Stomach smooth muscle (tissue), 2 donors: Measurements from ENCODE around the gene CD200R1.

Experiments
- H3K27ac ChIP-seq: one replicate; pipeline ENCODE4 v1.7.0; 2013; ENCODE audit warnings: mild to moderate bottlenecking, low read length, inconsistent platforms
- H3K27me3 ChIP-seq, 2 donors: one replicate each; pipeline ENCODE4 v1.7.0; 2013; ENCODE audit warnings: low read length in 2 of 2; ENCODE audit not compliant: insufficient read depth in 2 of 2, control insufficient read depth in 1 of 2
- H3K36me3 ChIP-seq, 2 donors: one replicate each; pipeline ENCODE4 v1.7.0; 2013; ENCODE audit warnings: low read length in 2 of 2; ENCODE audit not compliant: control insufficient read depth in 2 of 2, insufficient read depth in 2 of 2
- H3K4me1 ChIP-seq: one replicate; pipeline ENCODE4 v1.7.0; 2013; ENCODE audit warnings: low read length; ENCODE audit not compliant: control insufficient read depth, insufficient read depth
- H3K4me3 ChIP-seq, 2 donors: one replicate each; pipeline ENCODE4 v1.7.0; 2013; ENCODE audit warnings: low read length in 2 of 2
- H3K9ac ChIP-seq, 2 donors: one replicate each; pipeline ENCODE4 v1.7.0; 2013; ENCODE audit warnings: low read length in 2 of 2, mild to moderate bottlenecking in 1 of 2
- H3K9me3 ChIP-seq, 2 donors: one replicate each; pipeline ENCODE4 v1.7.0; 2013; ENCODE audit warnings: low read length in 2 of 2; ENCODE audit not compliant: control insufficient read depth in 2 of 2
- donor health status: healthy.
- donor health status: Pancreatic carcinoma.

Gene CD200R1

DNA sequence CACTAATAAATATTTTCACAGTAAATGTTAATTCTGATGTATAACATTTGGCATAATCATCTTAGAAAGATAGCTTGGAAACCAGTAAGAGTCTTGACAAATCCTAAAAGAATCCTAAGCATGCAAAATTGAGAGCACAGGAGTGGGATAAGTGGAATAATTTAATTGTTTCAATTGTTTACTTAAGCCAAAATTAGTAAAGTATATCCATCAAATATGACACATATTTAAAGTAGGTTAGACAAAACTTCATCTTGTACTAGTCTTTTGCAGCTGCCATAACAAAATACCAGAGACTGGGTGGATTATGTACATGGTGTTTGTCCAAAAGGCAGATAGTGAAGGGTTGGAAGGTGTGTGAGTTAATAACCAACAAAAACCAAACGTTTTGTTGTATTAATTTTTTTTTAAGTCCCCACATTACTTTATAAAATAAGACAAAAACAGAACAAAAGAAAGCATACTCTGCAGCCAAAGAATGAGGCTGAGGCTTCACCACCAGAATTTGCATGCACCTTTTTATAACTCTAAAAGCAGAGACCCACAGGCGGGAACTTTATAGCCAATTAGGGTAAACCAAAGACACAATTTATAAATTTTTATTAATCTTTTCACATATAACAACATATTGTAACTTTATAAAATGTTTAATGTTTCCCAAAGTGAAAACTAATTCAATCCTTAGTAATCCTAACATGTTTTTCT, 86.4 kb downstream of the CD200R1 start:
- no peak overlapping the region for H3K4me3 ChIP-seq
- no peaks in the 10 kb centered on the region for H3K9me3 ChIP-seq
- no peak overlapping the region for H3K27ac ChIP-seq
- no peaks in the 10 kb centered on the region for H3K36me3 ChIP-seq
- no peaks in the 10 kb centered on the region for H3K27me3 ChIP-seq
- no peaks in the 10 kb centered on the region for H3K4me1 ChIP-seq
- no peak overlapping the region for H3K9ac ChIP-seq

DNA sequence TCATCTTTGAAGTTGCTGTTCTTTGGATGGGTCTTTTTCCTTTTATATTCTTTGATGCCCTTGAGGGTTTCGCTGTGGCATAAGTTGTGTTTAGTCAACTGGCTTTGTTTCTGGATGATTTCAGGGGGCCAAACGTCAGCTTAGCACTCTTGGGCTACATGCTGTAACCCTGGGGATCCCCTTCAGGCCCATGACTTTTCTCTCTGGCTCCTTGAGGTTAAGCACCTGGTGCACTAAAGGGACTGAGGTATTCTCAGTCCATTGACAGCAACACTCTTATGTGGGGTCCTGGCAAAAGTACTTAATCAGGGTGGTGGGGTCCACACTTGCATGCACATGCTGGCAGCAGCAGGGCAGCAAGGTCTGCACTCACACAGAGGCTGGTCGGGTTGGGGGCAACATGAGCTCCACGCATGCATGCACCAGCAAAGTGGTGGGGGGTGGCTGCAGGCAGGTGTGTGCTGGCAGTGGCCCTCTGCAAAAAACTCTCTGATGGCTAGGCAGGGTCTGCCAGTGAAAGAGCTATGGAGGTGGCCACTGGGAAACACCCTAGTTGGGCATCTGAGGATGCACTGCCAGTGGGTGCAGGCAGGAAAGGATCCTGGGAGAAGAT, 90.1 kb downstream of the CD200R1 start:
- H3K9ac ChIP-seq, result no peak overlapping the region
- H3K27me3 ChIP-seq, result no peaks in the 10 kb centered on the region
- no peaks in the 10 kb centered on the region for H3K36me3 ChIP-seq
- H3K27ac ChIP-seq, result no peak overlapping the region
- H3K9me3 ChIP-seq, result no peaks in the 10 kb centered on the region
- H3K4me3 ChIP-seq, result no peak overlapping the region
- no peaks in the 10 kb centered on the region for H3K4me1 ChIP-seq

DNA sequence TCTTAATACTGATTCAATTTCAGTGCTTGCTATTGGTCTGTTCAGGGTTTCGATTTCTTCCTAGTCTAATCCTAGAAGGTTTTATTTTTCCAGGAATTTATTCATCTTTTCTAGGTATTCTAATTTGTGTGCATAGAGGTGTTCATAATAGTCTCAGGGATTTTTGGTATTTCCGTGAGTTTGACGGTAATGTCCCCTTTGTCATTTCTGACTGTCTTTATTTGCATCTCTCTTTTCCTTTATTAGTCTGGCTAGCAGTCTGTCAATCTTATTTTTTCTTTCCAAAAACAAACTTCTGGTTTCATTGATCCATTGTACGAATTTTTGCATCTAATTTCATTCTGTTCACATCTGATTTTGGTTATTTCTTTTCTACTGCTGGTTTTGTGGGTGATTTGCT, 93.0 kb downstream of the CD200R1 start:
- H3K4me3 ChIP-seq, result no peak overlapping the region
- no peaks in the 10 kb centered on the region for H3K36me3 ChIP-seq
- H3K9ac ChIP-seq, result no peak overlapping the region
- H3K27ac ChIP-seq, result no peak overlapping the region
- no peaks in the 10 kb centered on the region for H3K27me3 ChIP-seq
- H3K4me1 ChIP-seq, result no peaks in the 10 kb centered on the region
- H3K9me3 ChIP-seq, result no peaks in the 10 kb centered on the region

DNA sequence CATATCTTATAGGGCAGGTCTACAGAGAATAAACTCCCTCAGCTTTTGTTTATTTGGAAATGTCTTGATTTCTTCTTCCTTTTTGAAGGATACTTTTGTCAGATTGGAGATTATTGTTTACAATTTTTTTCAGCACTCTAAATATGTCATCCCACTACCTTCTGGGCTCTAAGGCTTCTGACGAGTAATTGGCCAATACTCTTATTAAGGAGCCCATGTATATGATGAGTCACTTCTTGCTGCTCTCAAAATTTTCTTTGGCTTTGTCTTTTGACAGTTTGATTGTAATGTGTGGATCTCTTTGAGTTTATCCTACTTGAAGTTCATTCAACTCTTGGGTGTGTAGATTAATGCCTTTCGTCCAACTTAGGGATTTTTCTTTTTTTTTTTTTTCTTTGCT, 99.3 kb downstream of the CD200R1 start:
- Histone ChIP-seq H3K9me3 (peaks cover 0 to 4% of the 10 kb centered on the region in 2 donors), H3K27me3 (no peaks in the 10 kb centered on the region), H3K36me3 (no peaks in the 10 kb centered on the region), H3K4me3 (no peak overlapping the region), H3K9ac (no peak overlapping the region), H3K4me1 (no peaks in the 10 kb centered on the region), H3K27ac (no peak overlapping the region)

DNA sequence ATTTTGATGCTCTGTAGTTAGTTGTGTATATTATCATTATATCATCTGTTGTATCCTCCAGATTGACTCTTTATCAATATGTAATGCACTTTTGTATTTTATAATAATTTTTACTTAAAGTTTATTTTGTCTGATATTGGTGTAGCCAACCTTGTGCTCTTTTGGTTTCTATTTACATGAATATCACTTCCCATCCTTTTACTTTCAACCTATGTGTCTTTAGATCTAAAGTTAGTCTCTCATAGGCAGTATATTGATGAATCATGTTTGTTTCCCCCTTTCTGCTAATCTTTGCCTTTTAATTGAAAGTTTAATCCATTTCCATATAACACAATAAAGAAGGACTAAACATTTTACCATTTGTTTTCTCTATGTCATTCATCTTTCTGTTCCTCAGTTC, 100.2 kb downstream of the CD200R1 start:
- no peak overlapping the region for H3K27ac ChIP-seq

DNA sequence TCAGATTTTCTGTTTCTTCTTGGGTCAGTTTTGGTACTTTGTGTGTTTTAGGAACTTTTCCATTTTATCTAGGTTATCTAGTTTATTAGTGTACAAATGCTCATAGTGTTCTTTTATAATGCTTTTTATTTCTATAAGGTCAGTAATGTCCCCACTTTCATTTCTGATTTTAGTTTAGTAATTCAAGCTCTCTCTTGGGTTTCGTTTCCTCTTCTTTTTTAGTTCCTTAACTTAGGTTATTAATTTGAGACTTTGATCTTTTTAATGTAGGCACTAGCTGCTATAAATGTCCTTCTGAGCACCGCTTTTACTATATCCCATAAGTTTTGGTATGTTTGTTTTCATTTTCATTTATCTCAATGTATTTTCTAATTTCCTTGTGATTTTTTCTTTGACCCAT, 101.3 kb downstream of the CD200R1 start:
- Histone ChIP-seq H3K4me1 (no peaks in the 10 kb centered on the region), H3K36me3 (no peaks in the 10 kb centered on the region), H3K27ac (no peak overlapping the region), H3K4me3 (no peak overlapping the region), H3K9me3 (peaks cover 0 to 7% of the 10 kb centered on the region in 2 donors), H3K9ac (no peak overlapping the region), H3K27me3 (no peaks in the 10 kb centered on the region)

More for the DNA sequence above, 100.2 kb downstream of the CD200R1 start:
- no peaks in the 10 kb centered on the region for H3K27me3 ChIP-seq
- H3K4me1 ChIP-seq, result no peaks in the 10 kb centered on the region
- H3K9me3 ChIP-seq, result peaks cover 0 to 6% of the 10 kb centered on the region in 2 donors
- H3K9ac ChIP-seq, result no peak overlapping the region
- no peak overlapping the region for H3K4me3 ChIP-seq
- H3K36me3 ChIP-seq, result no peaks in the 10 kb centered on the region

DNA sequence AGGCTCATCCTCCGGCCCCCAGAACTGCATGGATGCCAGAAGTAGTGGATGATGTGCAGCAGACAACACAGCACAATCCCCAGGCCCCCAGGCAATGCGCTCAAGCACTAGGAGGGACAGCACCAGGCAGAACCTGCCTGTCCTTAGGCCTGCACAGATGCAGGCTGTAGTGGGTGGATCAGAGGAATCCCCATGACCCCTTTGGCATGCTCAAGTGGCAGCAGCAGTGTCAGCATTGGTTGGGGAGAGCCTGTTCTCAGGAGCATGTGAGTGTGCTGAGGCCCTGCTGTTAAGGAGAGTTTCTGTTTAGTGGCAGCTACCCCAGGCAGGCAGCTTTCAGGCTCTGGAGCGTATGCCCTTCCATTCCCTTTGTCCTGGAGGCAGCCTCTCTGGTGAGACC, 103.2 kb downstream of the CD200R1 start:
- Histone ChIP-seq H3K27ac (no peak overlapping the region), H3K9ac (no peak overlapping the region), H3K4me1 (no peaks in the 10 kb centered on the region), H3K27me3 (no peaks in the 10 kb centered on the region), H3K9me3 (peaks cover 0 to 7% of the 10 kb centered on the region in 2 donors), H3K4me3 (no peak overlapping the region), H3K36me3 (no peaks in the 10 kb centered on the region)
